ENCODE data around the gene HSPA4. TPM values are rescaled to one million over a fixed set of nuclear protein-coding genes. Genes with fewer than 3 reads are reported as not detected.

HSPA4 gene
- total RNA-seq, 4 donors from 2014 or later = 38.0 to 50.2 (median 47.3) TPM

DNA sequence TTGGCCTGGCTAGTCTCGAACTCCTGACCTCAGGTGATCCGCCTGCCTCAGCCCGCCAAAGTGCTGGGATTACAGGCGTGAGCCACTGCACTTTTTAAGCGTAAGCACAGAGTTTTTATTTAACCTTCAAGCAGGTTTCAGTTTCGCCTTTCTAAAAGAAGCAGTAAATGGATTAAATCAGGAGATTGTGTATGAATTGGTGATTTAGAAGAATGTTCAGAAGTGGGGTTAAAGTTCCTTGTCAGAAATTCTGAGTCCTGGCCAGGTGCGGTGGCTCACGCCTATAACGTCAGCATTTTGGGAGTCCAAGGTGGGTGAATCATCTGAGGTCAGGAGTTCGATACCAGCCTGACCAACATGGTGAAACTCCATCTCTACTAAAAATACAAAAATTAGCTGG lies 12.2 kb downstream of the HSPA4 start:
- Histone ChIP-seq H3K4me1 (peaks cover 31% of the 10 kb centered on the region), H3K27ac (no peak overlapping the region)

DNA sequence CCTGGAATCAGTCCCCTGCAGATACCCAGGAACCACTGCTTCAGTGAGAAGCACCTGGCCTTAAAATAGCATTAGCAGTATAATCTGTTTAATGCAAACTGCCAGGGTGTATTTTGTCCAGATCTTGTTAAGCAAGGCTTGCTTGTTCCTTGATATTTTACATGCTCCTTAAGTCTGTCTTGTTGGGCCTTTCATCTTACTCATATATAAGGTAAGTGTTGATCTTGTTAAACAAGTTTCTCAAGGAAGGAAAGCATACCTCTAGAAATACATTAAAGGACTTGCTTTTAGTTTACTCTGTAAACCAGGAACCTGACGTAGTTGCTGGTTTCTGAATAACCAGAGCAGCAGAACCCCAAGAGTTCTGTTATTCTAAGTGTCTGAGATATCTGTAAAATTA lies 13.7 kb downstream of the HSPA4 start:
- H3K4me1 ChIP-seq = peaks cover 31% of the 10 kb centered on the region

More for the DNA sequence above, 12.2 kb downstream of the HSPA4 start:
- DNase-seq (ENCODE audit: low spot score in 2 of 2) = no peak
- 81% methylated on average over 10 of the region's 10 CpGs for WGBS
- H3K36me3 ChIP-seq = peaks cover under 1% of the 10 kb centered on the region
- H3K27me3 ChIP-seq = no peaks in the 10 kb centered on the region
- no peak overlapping the region for H3K4me3 ChIP-seq
- H3K9me3 ChIP-seq = no peaks in the 10 kb centered on the region
- TF ChIP-seq POLR2AphosphoS5 (IDR thresholded peaks at IDR 0.05) (no peak), EP300 (IDR thresholded peaks at IDR 0.05) (no peak), POLR2A (IDR thresholded peaks at IDR 0.05) (no peak)
- TF ChIP-seq, protein P1, sequence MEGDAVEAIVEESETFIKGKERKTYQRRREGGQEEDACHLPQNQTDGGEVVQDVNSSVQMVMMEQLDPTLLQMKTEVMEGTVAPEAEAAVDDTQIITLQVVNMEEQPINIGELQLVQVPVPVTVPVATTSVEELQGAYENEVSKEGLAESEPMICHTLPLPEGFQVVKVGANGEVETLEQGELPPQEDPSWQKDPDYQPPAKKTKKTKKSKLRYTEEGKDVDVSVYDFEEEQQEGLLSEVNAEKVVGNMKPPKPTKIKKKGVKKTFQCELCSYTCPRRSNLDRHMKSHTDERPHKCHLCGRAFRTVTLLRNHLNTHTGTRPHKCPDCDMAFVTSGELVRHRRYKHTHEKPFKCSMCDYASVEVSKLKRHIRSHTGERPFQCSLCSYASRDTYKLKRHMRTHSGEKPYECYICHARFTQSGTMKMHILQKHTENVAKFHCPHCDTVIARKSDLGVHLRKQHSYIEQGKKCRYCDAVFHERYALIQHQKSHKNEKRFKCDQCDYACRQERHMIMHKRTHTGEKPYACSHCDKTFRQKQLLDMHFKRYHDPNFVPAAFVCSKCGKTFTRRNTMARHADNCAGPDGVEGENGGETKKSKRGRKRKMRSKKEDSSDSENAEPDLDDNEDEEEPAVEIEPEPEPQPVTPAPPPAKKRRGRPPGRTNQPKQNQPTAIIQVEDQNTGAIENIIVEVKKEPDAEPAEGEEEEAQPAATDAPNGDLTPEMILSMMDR (IDR thresholded peaks at IDR 0.05) = no peak

DNA sequence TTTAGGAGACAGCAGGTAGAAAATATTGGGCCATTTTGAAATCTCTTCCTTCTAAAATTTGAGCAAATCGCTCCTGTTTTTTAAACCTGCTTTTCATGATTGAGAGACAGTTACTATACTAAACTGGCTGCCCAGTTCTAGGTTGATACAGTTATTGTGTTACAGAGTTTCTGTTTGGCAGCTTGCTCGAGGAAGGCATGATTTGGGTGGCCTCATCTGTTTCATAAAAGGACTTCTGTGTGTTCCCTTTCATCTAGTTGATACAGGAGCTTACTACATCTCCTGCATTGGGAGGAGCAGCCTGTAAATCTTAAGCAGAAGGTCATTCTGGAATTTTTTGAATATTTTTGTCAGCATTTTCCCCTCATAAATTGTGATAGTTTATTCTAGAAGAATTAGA lies 14.2 kb downstream of the HSPA4 start:
- peaks cover 19% of the 10 kb centered on the region for H3K36me3 ChIP-seq
- H3K4me1 ChIP-seq = peaks cover 31% of the 10 kb centered on the region
- H3K27ac ChIP-seq = no peak overlapping the region
- no peaks in the 10 kb centered on the region for H3K9me3 ChIP-seq
- no peak for DNase-seq (ENCODE audit: low spot score in 2 of 2)
- no peak overlapping the region for H3K4me3 ChIP-seq
- WGBS = 79% methylated on average over 2 of the region's 2 CpGs
- TF ChIP-seq POLR2A (IDR thresholded peaks at IDR 0.05) = no peak
- TF ChIP-seq, protein P1 (IDR thresholded peaks at IDR 0.05) = no peak
- no peaks in the 10 kb centered on the region for H3K27me3 ChIP-seq

More for the DNA sequence above, 13.7 kb downstream of the HSPA4 start:
- Histone ChIP-seq H3K4me3 (no peak overlapping the region), H3K27ac (no peak overlapping the region), H3K36me3 (peaks cover 14% of the 10 kb centered on the region), H3K9me3 (no peaks in the 10 kb centered on the region), H3K27me3 (no peaks in the 10 kb centered on the region)
- 48% methylated on average over 1 of the region's 1 CpG for WGBS
- DNase-seq (ENCODE audit: low spot score in 2 of 2) = no peak
- TF ChIP-seq, protein P1 (IDR thresholded peaks at IDR 0.05) = no peak
- TF ChIP-seq POLR2AphosphoS5 (IDR thresholded peaks at IDR 0.05) (no peak), POLR2A (IDR thresholded peaks at IDR 0.05) (no peak), EP300 (IDR thresholded peaks at IDR 0.05) (no peak)

DNA sequence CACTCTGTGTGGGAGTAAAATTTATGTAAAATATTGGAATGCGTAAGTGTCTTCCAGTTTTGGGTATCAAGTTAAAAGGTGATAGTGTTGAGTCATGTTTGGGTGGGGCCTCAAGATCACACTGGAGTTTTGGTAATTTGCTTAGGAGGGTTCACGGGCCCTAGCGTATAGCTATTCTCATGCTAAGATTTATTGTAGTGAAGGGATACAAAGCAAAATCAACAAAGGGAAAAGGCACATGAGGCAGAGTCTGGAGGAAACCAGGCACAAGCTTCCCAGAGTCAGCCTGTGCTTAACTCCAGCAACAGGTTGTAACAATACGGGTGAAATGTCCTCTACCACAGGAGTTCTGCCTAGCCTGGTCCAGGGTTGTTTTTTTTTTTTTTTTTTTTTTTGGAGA lies 20.2 kb downstream of the HSPA4 start:
- WGBS = 77% methylated on average over 4 of the region's 4 CpGs
- Histone ChIP-seq H3K27ac (no peak overlapping the region), H3K9me3 (no peaks in the 10 kb centered on the region), H3K27me3 (no peaks in the 10 kb centered on the region), H3K36me3 (peaks cover 57% of the 10 kb centered on the region), H3K4me1 (no peaks in the 10 kb centered on the region), H3K4me3 (no peak overlapping the region)
- DNase-seq (ENCODE audit: low spot score in 2 of 2) = no peak
- TF ChIP-seq POLR2AphosphoS5 (IDR thresholded peaks at IDR 0.05) = no peak
- TF ChIP-seq, protein P1 (IDR thresholded peaks at IDR 0.05) = no peak

DNA sequence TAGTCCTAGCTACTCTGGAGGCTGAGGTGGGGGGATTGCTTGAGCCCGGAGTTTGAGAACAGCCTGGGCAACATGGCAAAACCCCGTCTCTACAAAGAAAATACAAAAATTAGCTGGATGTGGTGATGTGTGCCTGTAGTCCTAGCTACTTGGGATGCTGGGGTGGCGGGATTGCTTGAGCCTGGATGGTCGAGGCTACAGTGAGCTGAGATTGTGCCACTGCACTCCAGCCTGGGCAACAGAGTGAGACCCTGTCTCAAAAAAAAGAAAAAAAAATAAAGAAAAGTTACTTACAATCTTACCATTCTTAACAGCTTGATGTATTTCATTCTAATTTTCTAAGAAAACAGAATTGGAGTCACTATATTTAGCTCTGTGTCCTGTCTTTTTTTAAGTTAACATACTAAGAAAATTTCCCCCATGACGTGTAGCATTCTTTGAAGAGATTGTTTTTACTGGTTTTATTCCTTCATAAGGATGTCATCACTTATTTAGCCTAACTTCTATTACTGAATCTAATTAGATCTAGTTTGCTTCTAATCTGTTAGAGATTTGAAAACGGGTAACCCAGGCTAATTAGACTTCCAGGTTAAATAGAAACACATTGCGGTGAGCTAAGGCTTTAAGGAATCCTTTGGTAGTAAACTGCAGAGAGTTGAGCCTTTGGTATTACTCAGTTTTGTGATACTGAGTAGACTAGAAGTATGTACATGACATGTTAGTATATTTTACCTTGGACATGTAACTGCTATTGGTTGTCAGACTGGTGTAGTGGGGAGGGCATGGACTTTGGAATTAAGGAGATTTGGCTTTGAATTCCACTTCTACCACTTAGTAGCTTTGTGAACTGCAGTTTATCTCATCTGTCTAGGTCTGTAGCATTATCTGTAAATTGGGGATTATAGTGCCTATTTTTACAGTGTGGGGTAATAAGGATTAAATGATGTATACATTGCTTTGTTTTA lies 24.0 kb downstream of the HSPA4 start:
- no peaks in the 10 kb centered on the region for H3K27me3 ChIP-seq
- no peaks in the 10 kb centered on the region for H3K4me1 ChIP-seq
- no peak for TF ChIP-seq POLR2AphosphoS5 (IDR thresholded peaks at IDR 0.05)
- TF ChIP-seq EP300 (IDR thresholded peaks at IDR 0.05) = no peak
- no peak for TF ChIP-seq POLR2A (IDR thresholded peaks at IDR 0.05)
- TF ChIP-seq, protein P1 (IDR thresholded peaks at IDR 0.05) = no peak
- H3K27ac ChIP-seq = no peak overlapping the region
- no peak for DNase-seq (ENCODE audit: low spot score in 2 of 2)
- no peaks in the 10 kb centered on the region for H3K9me3 ChIP-seq
- H3K36me3 ChIP-seq = peaks cover 52% of the 10 kb centered on the region
- 86% methylated on average over 7 of the region's 7 CpGs for WGBS
- no peak overlapping the region for H3K4me3 ChIP-seq

Measured in suprapubic skin (tissue), 4 donors.